Prostate gland (tissue), 2 donors: Measurements from ENCODE around the gene TRIP13. TPM values are rescaled to one million over a fixed set of nuclear protein-coding genes. Genes with fewer than 3 reads are reported as not detected.
"Not testable (repeated sequence)": the region's sequence is repeated elsewhere in the genome, so short reads cannot be mapped to it uniquely, and the experiment has no call there.

Source experiments
- DNase-seq: peaks from one replicate; pipeline ENCODE4 v3.0.0-alpha.2; 2019; ENCODE audit warnings: low spot score
- H3K27ac ChIP-seq, 2 donors: fragments of 200-600 bp; sonication (generic); 2 replicates each; pipeline ENCODE4 v1.5.1; 2017 to 2019
- H3K27me3 ChIP-seq: fragments of 200-600 bp; sonication (generic); replicated peaks from 2 replicates; pipeline ENCODE4 v1.5.1; 2019; ENCODE audit not compliant: insufficient read depth
- H3K36me3 ChIP-seq, 2 donors: fragments of 200-600 bp; sonication (generic); 1 replicate in 1 of 2; 2 replicates in 1 of 2; pipeline versions ENCODE4 v1.5.1 to v1.8.1; 2017 to 2019
- H3K4me1 ChIP-seq: fragments of 200-600 bp; sonication (generic); replicated peaks from 2 replicates; pipeline ENCODE4 v1.5.1; 2019
- H3K4me3 ChIP-seq, 2 donors: fragments of 200-600 bp; sonication (generic); 2 replicates each; pipeline ENCODE4 v1.5.1; 2017 to 2019
- H3K9me3 ChIP-seq: fragments of 200-600 bp; sonication (generic); 2 replicates; pipeline ENCODE4 v1.5.1; 2017
- CTCF ChIP-seq, 4 experiments: fragments of 200-600 bp in 2 of 4; fragments of 450-650 bp in 2 of 4; sonication (generic) in 2 of 4; IDR thresholded peaks; 1 replicate in 3 of 4; 2 replicates in 1 of 4; pipeline ENCODE4 v1.5.1; 2016 to 2019; ENCODE audit warnings: antibody characterized with exemption in 4 of 4, mild to moderate bottlenecking in 2 of 4, moderate library complexity in 2 of 4
- POLR2A ChIP-seq: fragments of 450-650 bp; IDR thresholded peaks from one replicate; pipeline ENCODE4 v1.6.1; 2016; ENCODE audit warnings: antibody characterized with exemption, mild to moderate bottlenecking
- POLR2AphosphoS5 ChIP-seq: sonication (generic); formaldehyde crosslinking; IDR thresholded peaks from one replicate; pipeline ENCODE4 v1.6.1; 2017; ENCODE audit warnings: antibody characterized with exemption
- WGBS: methylation state at CpG from one replicate; pipeline ENCODE4 v1.1.5; 2018; 5-methylcytosine and 5-hydroxymethylcytosine counted together
- intact Hi-C: fragments of 100-400 bp; cut with DNase I; formaldehyde crosslinking; loops from one replicate; pipeline ENCODE4 v1.14.2; 2022
- total RNA-seq, 2 donors: library from RNA; depleted of rRNA; stranded (reverse); fragments of >200 nt; gene quantifications; one replicate each; pipeline ENCODE4 v1.1.0, GENCODE V29; 2016

Gene TRIP13
- total RNA-seq, 2 donors from 2014 or later = 1.8 to 11.9 TPM

GRCh38 chr5:852018-852417 lies 40.7 kb upstream of the TRIP13 start:
- H3K27ac ChIP-seq = no peak overlapping the region
- no peak for TF ChIP-seq CTCF (IDR thresholded peaks at IDR 0.05)
- intact Hi-C loops = no loop called here
- no peaks in the 10 kb centered on the region for H3K4me1 ChIP-seq
- WGBS = 58% methylated on average over 5 of the region's 5 CpGs
- no peaks in the 10 kb centered on the region for H3K9me3 ChIP-seq
- no peaks in the 10 kb centered on the region for H3K36me3 ChIP-seq
- no peak overlapping the region for H3K4me3 ChIP-seq
- no peak for DNase-seq
- H3K27me3 ChIP-seq = peaks cover 13% of the 10 kb centered on the region

- intact Hi-C loops = no loop called here
- Histone ChIP-seq H3K4me3 (no peak overlapping the region), H3K36me3 (no peaks in the 10 kb centered on the region), H3K4me1 (no peaks in the 10 kb centered on the region), H3K27ac (no peak overlapping the region), H3K27me3 (peaks cover 13% of the 10 kb centered on the region), H3K9me3 (no peaks in the 10 kb centered on the region)
- no peak for TF ChIP-seq POLR2AphosphoS5
- 89% methylated on average over 55 of the region's 55 CpGs for WGBS
- DNase-seq = no peak
Observed at GRCh38 chr5:852431-853401, 40.0 kb upstream of the TRIP13 start.

- intact Hi-C loops, H3K9me3 ChIP-seq, H3K4me1 ChIP-seq, DNase-seq, H3K4me3 ChIP-seq, H3K36me3 ChIP-seq, H3K27ac ChIP-seq: not testable (repeated sequence)
- H3K27me3 ChIP-seq = peaks cover 13% of the 10 kb centered on the region
- 82% methylated on average over 18 of the region's 18 CpGs for WGBS
Observed at GRCh38 chr5:853416-854090, 39.1 kb upstream of the TRIP13 start.

GRCh38 chr5:854217-854616 lies 38.5 kb upstream of the TRIP13 start:
- no peaks in the 10 kb centered on the region for H3K9me3 ChIP-seq
- no peaks in the 10 kb centered on the region for H3K36me3 ChIP-seq
- H3K4me3 ChIP-seq = no peak overlapping the region
- no peak overlapping the region for H3K27ac ChIP-seq
- TF ChIP-seq POLR2AphosphoS5 = no peak
- no peak for TF ChIP-seq POLR2A
- TF ChIP-seq CTCF (IDR thresholded peaks at IDR 0.05) = no peak
- WGBS = 81% methylated on average over 13 of the region's 13 CpGs
- H3K27me3 ChIP-seq = peaks cover 13% of the 10 kb centered on the region
- no peak for DNase-seq
- H3K4me1 ChIP-seq = no peaks in the 10 kb centered on the region
- intact Hi-C loops = no loop called here

GRCh38 chr5:854966-855743 lies 37.5 kb upstream of the TRIP13 start:
- Histone ChIP-seq H3K27me3 (peaks cover 8% of the 10 kb centered on the region), H3K4me3 (no peak overlapping the region), H3K4me1 (no peaks in the 10 kb centered on the region), H3K36me3 (no peaks in the 10 kb centered on the region), H3K27ac (no peak overlapping the region), H3K9me3 (no peaks in the 10 kb centered on the region)
- intact Hi-C loops = no loop called here
- WGBS = 84% methylated on average over 32 of the region's 32 CpGs
- no peak for DNase-seq
- no peak for TF ChIP-seq CTCF (IDR thresholded peaks at IDR 0.05)
- TF ChIP-seq POLR2A = no peak
- no peak for TF ChIP-seq POLR2AphosphoS5
